Glutamatergic neuron (in vitro differentiated cells): Measurements from ENCODE around the gene PAPOLB. TPM values are rescaled to one million over a fixed set of nuclear protein-coding genes. Genes with fewer than 3 reads are reported as not detected.

Source experiments
- DNase-seq: peaks from one replicate; pipeline ENCODE4 v3.0.0; 2022
- H3K27ac Mint-ChIP-seq: one replicate; pipeline ENCODE4 v1.8.0; 2020; ENCODE audit warnings: mild to moderate bottlenecking, mixed read lengths, inconsistent platforms; ENCODE audit not compliant: unreplicated experiment
- H3K27me3 Mint-ChIP-seq: one replicate; pipeline ENCODE4 v1.8.0; 2020; ENCODE audit warnings: mild to moderate bottlenecking, moderate library complexity, mixed read lengths, inconsistent platforms; ENCODE audit not compliant: unreplicated experiment
- H3K36me3 Mint-ChIP-seq: one replicate; pipeline ENCODE4 v1.8.0; 2020; ENCODE audit warnings: mild to moderate bottlenecking, mixed read lengths, inconsistent platforms; ENCODE audit not compliant: unreplicated experiment
- H3K4me1 Mint-ChIP-seq: one replicate; pipeline ENCODE4 v1.8.0; 2020; ENCODE audit warnings: mild to moderate bottlenecking, low read depth, mixed read lengths, inconsistent platforms; ENCODE audit not compliant: unreplicated experiment
- H3K4me3 Mint-ChIP-seq: one replicate; pipeline ENCODE4 v1.8.0; 2020; ENCODE audit warnings: mild to moderate bottlenecking, mixed read lengths, inconsistent platforms; ENCODE audit not compliant: unreplicated experiment
- H3K9me3 Mint-ChIP-seq: one replicate; pipeline ENCODE4 v1.8.0; 2020; ENCODE audit warnings: mild to moderate bottlenecking, moderate library complexity, mixed read lengths, inconsistent platforms; ENCODE audit not compliant: unreplicated experiment
- CTCF ChIP-seq: fragments of 200-600 bp; sonication (generic); IDR thresholded peaks from one replicate; pipeline ENCODE4 v1.5.0; 2021; ENCODE audit not compliant: partially characterized antibody, unreplicated experiment
- total RNA-seq: library from RNA; stranded (reverse); fragmentation: NEBNext Ultra II Directional; extraction: Animal tissue kit (Norgen Biotek cat#: 25700); gene quantifications from one replicate; pipeline ENCODE4 v1.2.1, GENCODE V29; 2021; ENCODE audit not compliant: unreplicated experiment

PAPOLB gene
- total RNA-seq, 1 donor from 2014 or later, result 1.2 TPM

DNA sequence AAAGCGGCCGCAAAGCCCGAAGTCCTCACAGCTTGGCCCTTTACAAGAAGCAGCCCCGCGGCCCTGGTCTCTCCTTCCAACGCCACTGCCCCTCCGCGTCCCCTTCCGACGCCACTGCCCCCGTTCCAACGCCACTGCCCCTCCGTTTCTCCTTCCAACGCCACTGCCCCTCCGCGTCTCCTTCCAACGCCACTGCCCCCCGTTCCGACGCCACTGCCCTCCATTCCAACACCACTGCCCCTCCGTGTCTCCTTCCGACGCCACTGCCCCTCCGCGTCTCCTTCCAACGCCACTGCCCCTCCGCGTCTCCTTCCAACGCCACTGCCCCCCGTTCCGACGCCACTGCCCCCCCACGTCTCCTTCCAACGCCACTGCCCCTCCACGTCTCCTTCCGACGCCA is 53.3 kb downstream of the PAPOLB start:
- Mint-ChIP-seq H3K27me3 (no peaks in the 10 kb centered on the region), H3K4me1 (peaks cover 2% of the 10 kb centered on the region), H3K9me3 (no peaks in the 10 kb centered on the region), H3K36me3 (peaks cover 12% of the 10 kb centered on the region), H3K4me3 (no peak overlapping the region), H3K27ac (no peak overlapping the region)
- peak; percentile 19 for DNase-seq
- no peak for TF ChIP-seq CTCF

DNA sequence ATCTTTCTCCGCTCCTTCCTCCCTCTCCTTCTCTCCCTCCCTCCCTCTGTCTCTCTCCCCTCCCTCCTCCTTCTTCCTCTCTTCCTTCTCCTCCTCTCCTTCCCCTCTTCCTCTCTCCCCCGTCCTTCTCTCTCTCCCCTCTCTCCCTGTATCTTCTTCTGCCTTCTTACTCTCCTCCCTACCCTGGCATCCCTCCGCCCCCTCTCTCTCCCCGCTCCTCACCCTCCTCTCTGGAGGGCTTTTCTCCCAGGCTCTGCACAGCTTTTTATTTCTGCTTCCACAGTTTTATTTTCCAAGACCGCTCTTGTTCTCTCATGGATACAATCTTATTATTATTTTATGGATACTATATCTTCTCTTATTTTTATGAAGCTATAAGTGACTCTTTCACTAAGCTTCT is 53.8 kb downstream of the PAPOLB start:
- H3K4me3 Mint-ChIP-seq, result no peak overlapping the region
- no peaks in the 10 kb centered on the region for H3K9me3 Mint-ChIP-seq
- H3K36me3 Mint-ChIP-seq, result peaks cover 7% of the 10 kb centered on the region
- DNase-seq, result no peak
- peaks cover 2% of the 10 kb centered on the region for H3K4me1 Mint-ChIP-seq
- H3K27ac Mint-ChIP-seq, result no peak overlapping the region
- no peaks in the 10 kb centered on the region for H3K27me3 Mint-ChIP-seq
- no peak for TF ChIP-seq CTCF

Other genes starting within 250 kb of the PAPOLB start
- gene FOXK1, start 179.7 kb downstream of the PAPOLB start, total RNA-seq, result 41.7 TPM
- 49.8 TPM for gene AP5Z1, start 86.4 kb downstream of the PAPOLB start, total RNA-seq
- gene RADIL, start 21.7 kb upstream of the PAPOLB start, total RNA-seq, result 31.3 TPM
- gene MMD2, start 97.2 kb upstream of the PAPOLB start, total RNA-seq, result 0.47 TPM
- gene RBAK, start 183.8 kb upstream of the PAPOLB start, total RNA-seq, result 18.0 TPM